NCI-H1930 (cell line): Measurements from ENCODE around the gene DTD2.

Experiments used
- DNase-seq, 2 experiments: peaks; one replicate each; lab custom pipeline; 2025; lab: John Stamatoyannopoulos, UW

DTD2 gene

DNA sequence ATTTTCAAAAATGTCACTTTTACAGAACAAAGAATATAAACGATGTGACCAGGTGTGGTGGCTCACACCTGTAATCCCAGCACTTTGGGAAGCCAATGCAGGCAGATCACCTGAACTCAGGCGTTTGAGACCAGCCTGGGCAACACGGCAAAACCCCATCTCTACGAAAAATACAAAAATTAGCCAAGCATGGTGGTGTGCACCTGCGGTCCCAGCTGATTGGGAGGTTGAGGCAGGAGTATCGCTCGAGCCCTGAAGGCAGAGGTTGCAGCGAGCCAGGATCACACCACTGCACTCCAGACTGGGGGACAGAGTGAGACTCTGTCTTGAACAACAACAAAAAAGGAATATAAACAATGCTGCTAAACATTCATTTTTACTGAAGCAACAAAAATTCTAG, 52.2 kb downstream of the DTD2 start:
- no peak for DNase-seq

GRCh38 chr14:31403707-31404106, 53.6 kb downstream of the DTD2 start:
- no peak for DNase-seq

- DNase-seq, result no peak
Measured at GRCh38 chr14:31402764-31403439, 54.4 kb downstream of the DTD2 start.

- DNase-seq, result no peak
Measured at GRCh38 chr14:31401369-31401932, 55.9 kb downstream of the DTD2 start.

DNA sequence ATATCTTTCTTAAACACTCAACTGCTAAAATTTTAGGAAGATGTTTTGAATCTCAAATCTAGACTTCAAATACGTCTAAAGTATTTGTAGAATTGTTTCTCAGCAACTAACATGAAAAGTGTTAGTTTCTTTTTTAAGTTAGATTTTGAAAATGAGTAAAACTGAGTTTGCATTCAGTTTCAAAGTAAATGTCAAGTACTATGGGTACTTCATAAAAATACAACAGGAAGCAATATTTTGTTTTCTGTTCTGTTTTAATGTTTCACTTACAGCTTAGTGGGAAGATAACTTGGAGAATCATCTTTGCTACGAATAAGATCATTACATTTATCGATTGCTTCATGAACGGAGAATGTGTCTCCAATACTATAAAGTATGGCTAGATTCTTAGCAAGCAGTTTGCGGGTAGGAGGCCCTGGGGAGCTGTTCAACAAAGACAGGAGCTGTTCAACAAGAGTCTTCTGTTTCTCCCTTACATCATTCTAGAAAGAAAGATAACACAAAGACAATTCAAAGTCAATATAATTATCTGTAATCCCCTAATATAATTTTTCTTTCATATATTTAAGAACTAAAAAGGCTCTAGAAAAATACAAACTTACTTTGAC, 57.2 kb downstream of the DTD2 start:
- DNase-seq, result no peak
